Pancreas (tissue), 10 donors: ENCODE measurements around the gene KATNA1. TPM values are rescaled to one million over a fixed set of nuclear protein-coding genes. Genes with fewer than 3 reads are reported as not detected.
A peak's percentile ranks its signal among the peaks of the same experiment; 100 is the strongest.

ENCODE experiments used
- ATAC-seq, 4 donors: fragments of 200-7000 bp; cut with Tn5 transposase; one replicate each; pipeline versions ENCODE4 v1.8.0 to v1.9.1; 2020; ENCODE audit warnings: mild to moderate bottlenecking in 4 of 4, moderate library complexity in 4 of 4
- DNase-seq, 6 donors: peaks; one replicate each; pipeline ENCODE4 v3.0.0-alpha.2; 2020
- FAIRE-seq: peaks from 2 replicates; lab custom pipeline; 2012; peaks lifted over from hg19 to GRCh38; lab: Jason Lieb, UNC
- H3K27ac ChIP-seq, 4 donors: fragments of 200-600 bp; sonication (generic); 1 replicate in 3 of 4; 2 replicates in 1 of 4; pipeline versions ENCODE4 v1.5.0 to v1.8.0; 2020
- H3K27me3 ChIP-seq, 4 donors: fragments of 200-600 bp; one replicate each; pipeline ENCODE4 v1.8.0; 2021
- H3K36me3 ChIP-seq, 3 donors: fragments of 200-600 bp; sonication (generic) in 1 of 3; one replicate each; pipeline versions ENCODE4 v1.5.0 to v1.8.0; 2020 to 2021
- H3K4me1 ChIP-seq, 3 donors: fragments of 200-600 bp; one replicate each; pipeline ENCODE4 v1.8.0; 2021
- H3K4me3 ChIP-seq, 4 donors: fragments of 200-600 bp; sonication (generic) in 2 of 4; one replicate each; pipeline versions ENCODE4 v1.5.0 to v1.8.0; 2020 to 2021
- H3K9me3 ChIP-seq, 4 donors: fragments of 200-600 bp; one replicate each; pipeline ENCODE4 v1.8.0; 2021
- CTCF ChIP-seq, 4 donors: fragments of 200-600 bp; sonication (generic) in 3 of 4; IDR thresholded peaks; one replicate each; pipeline versions ENCODE4 v1.5.0 to v1.8.0; 2021; ENCODE audit warnings: antibody characterized with exemption in 4 of 4
- WGBS, 2 donors: extraction: QIAGEN DNeasy Blood & Tissue Kit; methylation state at CpG; one replicate each; pipeline ENCODE4 v1.1.7; 2013; 5-methylcytosine and 5-hydroxymethylcytosine counted together
- intact Hi-C, 3 donors: fragments of 100-400 bp; cut with DNase I; formaldehyde crosslinking; loops; one replicate each; pipeline versions ENCODE4 v1.11.1 to v1.14.2; 2022
- polyA plus RNA-seq, 2 donors: library from polyadenylated mRNA; stranded (reverse); fragments of 200-250 nt; gene quantifications; one replicate each; pipeline ENCODE4 v1.2.3, GENCODE V29; 2013
- total RNA-seq, 6 donors: library from RNA; stranded (reverse); fragmentation: NEBNext Ultra II Directional in 4 of 6; extraction: Animal tissue kit (Norgen Biotek cat#: 25700) in 4 of 6; gene quantifications; one replicate each; pipeline versions ENCODE4 v1.2.1 to v1.2.4, GENCODE V29; 2021 to 2023
- donor health status: healthy with polysubstance abuse.
- donor health status: DM: no; HTN: no; CAD: no; lungs with moderate emphysema.
- donor health status: DM: no; HTN: no; CAD: no.
- donor health status: control.
- donor health status: control.
- donor health status: Bipolar disorder and iron deficiency.
- donor health status: DM: yes; HTN: yes; CAD: no.
- donor health status: DM: no; HTN: no; CAD: no.
- donor health status: DM: no; HTN: no; CAD: no.
- donor health status: DM: yes; HTN: yes; CAD: no.

KATNA1 gene
- total and polyA plus RNA-seq, 8 donors: 3.5 to 7.7 (median 4.8) TPM

DNA sequence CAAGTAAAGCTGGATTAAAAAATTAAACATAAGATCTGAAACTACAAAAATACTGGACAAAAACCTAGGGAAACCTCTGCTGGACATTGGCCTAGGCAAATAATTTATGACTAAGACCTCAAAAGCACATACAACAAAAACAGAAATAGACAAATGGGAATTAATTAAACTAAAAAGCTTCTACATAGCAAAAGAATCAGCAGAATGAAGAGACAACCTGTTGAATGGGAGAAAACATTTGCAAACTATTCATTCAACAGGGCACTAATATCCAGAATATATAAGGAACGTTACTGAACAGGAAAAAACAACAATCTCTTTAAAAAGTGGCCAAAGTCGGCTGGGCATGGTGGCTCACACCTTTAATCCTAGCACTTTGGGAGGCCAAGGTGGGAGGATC lies 89.1 kb downstream of the KATNA1 start:
- no peaks in the 10 kb centered on the region for H3K9me3 ChIP-seq
- no peaks in the 10 kb centered on the region for H3K4me1 ChIP-seq
- intact Hi-C loops: no loop called here
- ATAC-seq (no peak), DNase-seq (no peak), FAIRE-seq (no peak)
- no peaks in the 10 kb centered on the region for H3K36me3 ChIP-seq
- 49 to 78% methylated on average over 2 of the region's 2 CpGs for WGBS, 2 donors
- TF ChIP-seq CTCF (IDR thresholded peaks at IDR 0.05): no peak
- no peak overlapping the region for H3K27ac ChIP-seq
- no peak overlapping the region for H3K4me3 ChIP-seq
- H3K27me3 ChIP-seq: no peaks in the 10 kb centered on the region

GRCh38 chr6:149558029-149558428 lies 90.5 kb downstream of the KATNA1 start:
- no peak for FAIRE-seq
- H3K9me3 ChIP-seq: no peaks in the 10 kb centered on the region
- intact Hi-C loops: no loop called here

GRCh38 chr6:149551920-149552319 lies 96.6 kb downstream of the KATNA1 start:
- intact Hi-C loops: no loop called here
- no peaks in the 10 kb centered on the region for H3K36me3 ChIP-seq

More at GRCh38 chr6:149558029-149558428, 90.5 kb downstream of the KATNA1 start:
- H3K27me3 ChIP-seq: no peaks in the 10 kb centered on the region
- DNase-seq: no peak
- no peak overlapping the region for H3K4me3 ChIP-seq
- no peaks in the 10 kb centered on the region for H3K36me3 ChIP-seq
- no peak for TF ChIP-seq CTCF (IDR thresholded peaks at IDR 0.05)
- H3K27ac ChIP-seq: no peak overlapping the region
- no peaks in the 10 kb centered on the region for H3K4me1 ChIP-seq
- no peak for ATAC-seq

GRCh38 chr6:149545754-149546471 lies 102.6 kb downstream of the KATNA1 start, which contains the start of gene PPIL4:
PPIL4 (minus strand) TSS chr6:149546043; CDS start chr6:149546005, 38 bp downstream.
- Histone ChIP-seq H3K4me1 (peaks cover 5 to 18% (median 14%) of the 10 kb centered on the region in 3 donors), H3K27me3 (no peaks in the 10 kb centered on the region), H3K27ac (peak within 1 kb of the TSS; percentile 89 to 98 (median 92)), H3K9me3 (no peaks in the 10 kb centered on the region), H3K36me3 (peaks cover 0 to 3% (median 0%) of the 10 kb centered on the region in 3 donors), H3K4me3 (peak within 1 kb of the TSS; percentile 80 to 96 (median 88))
- peak; percentile 95 to 99 (median 96) for DNase-seq
- 1% methylated on average over 69 to 71 of the region's 71 CpGs for WGBS, 2 donors
- FAIRE-seq: peak; percentile 57
- ATAC-seq: peak; percentile 97 to 100 (median 98)
- TF ChIP-seq CTCF (IDR thresholded peaks at IDR 0.05): peak; percentile 63 to 77 (median 72)
- intact Hi-C loops: no loop called here

More at GRCh38 chr6:149551920-149552319, 96.6 kb downstream of the KATNA1 start:
- H3K27ac ChIP-seq: no peak overlapping the region
- H3K4me1 ChIP-seq: no peaks in the 10 kb centered on the region
- H3K9me3 ChIP-seq: no peaks in the 10 kb centered on the region
- TF ChIP-seq CTCF (IDR thresholded peaks at IDR 0.05): no peak
- FAIRE-seq: no peak
- no peak overlapping the region for H3K4me3 ChIP-seq
- no peaks in the 10 kb centered on the region for H3K27me3 ChIP-seq
- no peak for ATAC-seq
- no peak for DNase-seq
- 54 to 63% methylated on average over 5 of the region's 5 CpGs for WGBS, 2 donors

DNA sequence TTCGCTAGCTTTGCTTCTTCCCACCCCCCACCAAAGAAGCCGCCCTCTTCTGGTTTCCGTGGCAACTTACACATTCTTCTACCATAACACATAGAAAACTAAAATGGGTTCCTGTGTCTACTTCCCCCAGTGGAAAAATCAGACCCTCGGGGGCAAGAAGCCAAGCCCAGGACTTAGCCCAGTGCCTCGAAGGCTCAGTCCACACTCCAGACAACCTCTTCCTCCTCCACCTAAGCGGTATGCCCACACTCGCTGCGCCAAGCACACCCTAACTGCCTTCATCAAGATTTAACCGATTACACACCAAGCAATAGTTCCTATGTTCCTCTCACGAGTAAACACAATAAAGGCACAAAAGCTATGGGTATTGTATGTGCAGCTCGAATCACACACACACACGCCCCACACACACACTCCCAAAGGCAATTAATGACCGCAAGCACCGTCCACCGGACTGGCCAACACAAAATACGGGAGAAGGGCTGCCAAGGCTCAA lies 103.2 kb downstream of the KATNA1 start:
- Histone ChIP-seq H3K27me3 (no peaks in the 10 kb centered on the region), H3K27ac (peak overlapping the region; percentile 89 to 98 (median 92)), H3K4me3 (peak overlapping the region; percentile 80 to 96 (median 88)), H3K4me1 (peaks cover 5 to 18% (median 14%) of the 10 kb centered on the region in 3 donors), H3K9me3 (no peaks in the 10 kb centered on the region), H3K36me3 (peaks cover 0 to 9% (median 0%) of the 10 kb centered on the region in 3 donors)
- intact Hi-C loops: no loop called here
- 0% methylated on average over 16 of the region's 16 CpGs for WGBS, 2 donors
- TF ChIP-seq CTCF (IDR thresholded peaks at IDR 0.05): no peak
- ATAC-seq: peak; percentile 38 to 62 (median 51)
- no peak for FAIRE-seq
- peak; percentile 45 to 61 (median 48) for DNase-seq
